Measurements from ENCODE around the gene FOXK1. TPM values are rescaled to one million over a fixed set of nuclear protein-coding genes. Genes with fewer than 3 reads are reported as not detected.

The FOXK1 gene
- polyA plus RNA-seq, 3 donors = 0.33 to 16.8 (median 0.76) TPM

GRCh38 chr7:4775848-4776623, 93.9 kb downstream of the FOXK1 start:
- Histone ChIP-seq H3K36me3 (replicated peaks in 1 of 2; ENCODE audit: control insufficient read depth in 1 of 2, insufficient read depth in 2 of 2, low read length in 2 of 2) (peaks cover 4 to 24% of the 10 kb centered on the region in 2 donors), H4K20me1 (ENCODE audit: insufficient read depth, low read length) (peaks cover 31% of the 10 kb centered on the region), H2AFZ (ENCODE audit: insufficient read depth, low read depth, low read length, poor library complexity, severe bottlenecking) (peak overlapping the region; percentile 90), H3K4me2 (replicated peaks; ENCODE audit: extremely low read depth, low read length, poor library complexity, severe bottlenecking) (peak overlapping the region; percentile 89), H3K4me3 (replicated peaks in 1 of 3; ENCODE audit: low read depth in 2 of 3, low read length in 3 of 3) (peak overlapping the region; percentile 70 to 89 (median 88)), H3K9ac (ENCODE audit: insufficient read depth, low read length, poor library complexity, severe bottlenecking) (peak overlapping the region; percentile 93), H3K79me2 (ENCODE audit: insufficient read depth, low read length) (peaks cover 47% of the 10 kb centered on the region), H3K4me1 (ENCODE audit: control insufficient read depth in 1 of 2, insufficient read depth in 2 of 2, low read length in 2 of 2) (peaks cover 25 to 32% of the 10 kb centered on the region in 2 donors), H3K27ac (ENCODE audit: low read depth in 1 of 2, low read length in 2 of 2) (peak overlapping the region; percentile 97 to 98), H3K27me3 (ENCODE audit: control insufficient read depth in 2 of 2, insufficient read depth in 2 of 2, low read length in 2 of 2) (no peaks in the 10 kb centered on the region), H3K9me3 (replicated peaks in 1 of 2; ENCODE audit: control insufficient read depth in 1 of 2, insufficient read depth in 1 of 2, low read length in 2 of 2) (no peaks in the 10 kb centered on the region)
- intact Hi-C loops (cut with micrococcal nuclease) = loop anchor here in 1 of 2 donors (1.0 kb wide), 1 partner anchor 134 kb away; no protein-coding TSS in a partner anchor
- Mint-ChIP-seq H3K4me3 (peak overlapping the region; percentile 99), H3K36me3 (peaks cover 13 to 33% of the 10 kb centered on the region in 2 donors), H3K27me3 (ENCODE audit: low read depth in 3 of 3) (no peaks in the 10 kb centered on the region), H3K27ac (peak overlapping the region; percentile 98 to 100 (median 100)), H3K4me1 (peaks cover 33% of the 10 kb centered on the region), H3K9me3 (no peaks in the 10 kb centered on the region)
- TF ChIP-seq CTCF (IDR thresholded peaks at IDR 0.05) = no peak
- 7% methylated on average over 22 of the region's 32 CpGs for WGBS (ENCODE audit: insufficient coverage)
- DNase-seq = peak; percentile 49 to 74 (median 60)

GRCh38 chr7:4779118-4779517, 97.0 kb downstream of the FOXK1 start:
- H3K27ac ChIP-seq (ENCODE audit: low read depth in 1 of 2, low read length in 2 of 2) = no peak overlapping the region
- no CpG with 5 or more reads among the region's 5 CpGs for WGBS (ENCODE audit: insufficient coverage)
- intact Hi-C loops (cut with micrococcal nuclease) = no loop called here
- DNase-seq = no peak
- no peaks in the 10 kb centered on the region for H3K27me3 ChIP-seq (ENCODE audit: control insufficient read depth in 2 of 2, insufficient read depth in 2 of 2, low read length in 2 of 2)
- H3K4me3 ChIP-seq (replicated peaks in 1 of 3; ENCODE audit: low read depth in 2 of 3, low read length in 3 of 3) = no peak overlapping the region
- no peak for TF ChIP-seq CTCF (IDR thresholded peaks at IDR 0.05)
- Mint-ChIP-seq H3K9me3 (no peaks in the 10 kb centered on the region), H3K36me3 (peaks cover 31 to 55% of the 10 kb centered on the region in 2 donors), H3K4me3 (no peak overlapping the region), H3K4me1 (peaks cover 26% of the 10 kb centered on the region), H3K27ac (peak overlapping the region in 1 of 7 donors; percentile 58), H3K27me3 (ENCODE audit: low read depth in 3 of 3) (no peaks in the 10 kb centered on the region)
- H4K20me1 ChIP-seq (ENCODE audit: insufficient read depth, low read length) = peaks cover 61% of the 10 kb centered on the region
- H2AFZ ChIP-seq (ENCODE audit: insufficient read depth, low read depth, low read length, poor library complexity, severe bottlenecking) = no peak overlapping the region
- peaks cover 67% of the 10 kb centered on the region for H3K79me2 ChIP-seq (ENCODE audit: insufficient read depth, low read length)
- H3K4me2 ChIP-seq (replicated peaks; ENCODE audit: extremely low read depth, low read length, poor library complexity, severe bottlenecking) = no peak overlapping the region
- H3K9me3 ChIP-seq (replicated peaks in 1 of 2; ENCODE audit: control insufficient read depth in 1 of 2, insufficient read depth in 1 of 2, low read length in 2 of 2) = no peaks in the 10 kb centered on the region
- H3K4me1 ChIP-seq (ENCODE audit: control insufficient read depth in 1 of 2, insufficient read depth in 2 of 2, low read length in 2 of 2) = peaks cover 20 to 27% of the 10 kb centered on the region in 2 donors
- H3K36me3 ChIP-seq (replicated peaks in 1 of 2; ENCODE audit: control insufficient read depth in 1 of 2, insufficient read depth in 2 of 2, low read length in 2 of 2) = peaks cover 35 to 55% of the 10 kb centered on the region in 2 donors
- no peak overlapping the region for H3K9ac ChIP-seq (ENCODE audit: insufficient read depth, low read length, poor library complexity, severe bottlenecking)
